GM21526 (cell line): ENCODE data around the gene CLRN1.
"Not testable (repeated sequence)": the region's sequence is repeated elsewhere in the genome, so short reads cannot be mapped to it uniquely, and the experiment has no call there.

Experiments
- ATAC-seq: cut with Tn5 transposase; IDR thresholded peaks from one replicate; pipeline ENCODE4 v1.9.1; 2021; ENCODE audit warnings: moderate library complexity; ENCODE audit not compliant: unreplicated experiment, low FRiP score

CLRN1 gene, protein sequence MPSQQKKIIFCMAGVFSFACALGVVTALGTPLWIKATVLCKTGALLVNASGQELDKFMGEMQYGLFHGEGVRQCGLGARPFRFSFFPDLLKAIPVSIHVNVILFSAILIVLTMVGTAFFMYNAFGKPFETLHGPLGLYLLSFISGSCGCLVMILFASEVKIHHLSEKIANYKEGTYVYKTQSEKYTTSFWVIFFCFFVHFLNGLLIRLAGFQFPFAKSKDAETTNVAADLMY

DNA sequence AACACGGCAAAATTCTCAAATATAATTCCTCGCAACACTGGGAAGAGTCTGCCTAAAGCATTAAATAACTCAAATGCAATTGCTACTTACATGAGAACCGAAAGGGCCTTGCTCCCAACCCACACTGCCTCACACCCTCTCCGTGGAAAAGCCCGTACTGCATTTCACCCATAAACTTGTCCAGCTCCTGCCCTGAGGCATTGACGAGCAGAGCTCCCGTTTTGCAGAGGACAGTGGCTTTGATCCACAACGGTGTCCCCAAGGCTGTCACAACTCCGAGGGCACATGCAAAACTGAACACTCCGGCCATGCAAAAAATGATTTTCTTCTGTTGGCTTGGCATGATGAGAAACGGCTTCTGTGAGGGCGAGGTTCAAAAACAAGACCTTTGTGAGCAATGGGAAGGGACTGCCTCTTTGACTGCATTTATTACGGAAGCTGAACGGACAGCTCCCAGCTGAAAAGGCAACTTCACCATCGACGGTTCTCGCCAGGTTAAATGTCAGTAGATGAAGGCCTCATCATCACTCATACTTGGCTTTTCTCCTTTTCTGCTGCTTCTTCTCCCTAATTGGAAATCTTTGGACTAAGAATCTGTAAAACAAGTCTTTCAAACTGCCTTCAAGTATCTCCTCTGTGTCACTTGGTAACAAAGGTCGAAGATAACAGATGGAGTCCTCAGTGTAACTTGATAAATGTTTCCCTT, at the start of gene CLRN1:
CLRN1 (minus strand) TSS at position 362 of the 706 bp plus-strand sequence; CDS start at position 343, 19 bp downstream.
- no peak for ATAC-seq

DNA sequence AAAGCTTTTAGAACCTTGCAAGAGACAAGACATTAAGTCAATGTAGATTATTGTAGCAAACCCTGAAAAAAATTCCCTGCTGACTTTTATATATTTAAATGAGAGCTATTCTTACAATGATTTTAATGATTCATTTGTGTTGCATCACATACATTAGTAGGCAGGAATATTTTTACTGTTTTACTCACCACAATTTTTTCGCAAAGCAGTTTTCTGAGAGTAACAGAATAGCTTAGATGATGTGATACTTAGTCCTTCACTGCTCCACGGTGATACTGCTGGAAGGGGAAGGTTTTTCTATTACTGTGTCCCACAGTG, 43.9 kb upstream of the CLRN1 start:
- ATAC-seq = no peak

DNA sequence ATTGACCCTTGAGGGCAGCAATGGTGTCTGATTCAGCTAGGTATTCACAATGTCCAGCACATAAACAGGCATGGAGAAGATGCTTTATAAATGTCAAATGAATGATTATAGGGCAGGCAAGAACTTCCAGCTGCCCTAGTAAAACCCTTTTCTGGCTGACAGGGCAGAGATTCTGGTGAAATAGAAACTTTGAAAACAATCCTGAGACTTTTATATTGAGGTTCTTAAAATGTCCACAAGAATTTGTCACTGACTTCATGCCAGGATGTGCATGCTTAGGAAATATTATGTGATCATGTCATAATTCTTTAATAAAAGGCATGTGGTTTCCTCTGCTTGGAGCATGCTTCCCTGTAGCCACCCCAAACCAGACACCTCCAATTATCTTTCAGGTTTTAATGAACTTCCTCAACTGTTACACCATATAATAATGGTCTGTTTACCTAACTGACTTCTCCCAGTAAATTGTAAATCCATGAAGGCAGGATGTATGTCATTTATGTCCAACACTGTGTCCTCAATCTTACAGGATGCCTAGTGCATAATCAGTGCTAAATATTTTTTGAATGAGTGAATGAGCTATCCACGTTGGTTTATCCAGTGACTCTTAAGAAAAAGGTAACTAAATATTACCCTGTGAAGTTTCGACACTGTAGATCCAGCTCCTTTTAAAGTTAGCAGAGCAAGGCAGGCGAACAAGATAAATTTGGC, 43.4 kb upstream of the CLRN1 start:
- ATAC-seq = no peak

DNA sequence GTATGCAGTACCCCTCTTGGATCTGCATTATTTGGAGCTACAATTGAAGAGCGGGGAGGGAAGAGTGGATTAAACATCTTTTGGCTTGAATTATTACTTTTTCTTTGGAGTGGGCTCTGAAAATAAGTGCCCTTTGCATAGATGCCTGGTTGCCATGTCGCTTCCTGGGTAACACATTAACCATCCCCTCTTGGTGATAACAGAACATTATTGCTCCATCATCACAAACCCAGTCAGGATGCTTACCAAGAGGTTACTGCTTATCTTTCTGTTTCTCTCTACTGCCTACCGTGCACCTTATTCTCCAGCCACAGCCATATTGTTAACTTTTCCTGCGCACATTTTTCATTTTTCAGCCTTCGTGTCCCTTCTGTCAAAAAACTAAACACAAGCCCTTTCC, 42.7 kb upstream of the CLRN1 start:
- no peak for ATAC-seq

DNA sequence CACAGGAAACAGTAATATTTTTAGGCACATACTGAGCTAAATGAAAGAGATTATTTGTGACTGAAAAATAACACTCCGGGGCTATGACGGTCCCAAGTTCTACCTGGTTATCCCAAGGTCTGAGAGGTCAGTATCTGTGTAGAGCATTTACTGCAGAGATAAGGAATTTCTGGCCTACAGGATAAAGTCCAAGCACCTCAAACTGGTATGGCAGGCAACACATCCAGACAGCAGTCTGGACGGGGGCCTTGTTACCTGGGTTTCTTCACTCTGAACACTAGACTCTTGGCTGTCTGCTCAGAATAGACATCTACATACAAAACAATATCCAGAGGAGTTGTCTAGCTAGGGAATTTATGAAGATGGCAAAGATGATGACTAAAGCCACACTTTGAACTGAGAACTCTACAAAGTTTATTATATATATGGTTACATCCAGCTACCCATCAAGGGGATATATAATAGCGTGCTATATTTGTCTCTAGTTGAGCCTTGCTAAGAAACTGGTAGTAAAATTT, 42.0 kb upstream of the CLRN1 start:
- no peak for ATAC-seq

DNA sequence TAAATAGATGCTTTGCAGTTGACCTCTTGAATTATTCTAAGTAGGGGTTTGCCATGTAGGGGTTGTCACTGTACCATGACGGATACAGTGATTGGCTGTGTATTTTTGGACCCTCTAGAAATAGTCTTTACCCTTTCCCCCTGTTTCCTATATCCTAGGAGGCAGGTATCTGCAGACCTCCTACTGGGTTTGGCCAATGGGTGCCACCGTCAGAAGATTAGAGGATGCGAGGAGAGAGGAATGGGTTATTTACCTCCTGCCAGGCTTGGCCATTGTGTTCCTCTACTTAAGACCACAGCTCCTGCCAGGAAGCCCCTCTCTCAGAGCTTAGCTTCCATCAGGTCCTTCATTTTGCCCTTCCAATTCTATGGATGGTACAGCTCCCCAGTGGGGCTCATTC, 40.2 kb upstream of the CLRN1 start:
- ATAC-seq = no peak

DNA sequence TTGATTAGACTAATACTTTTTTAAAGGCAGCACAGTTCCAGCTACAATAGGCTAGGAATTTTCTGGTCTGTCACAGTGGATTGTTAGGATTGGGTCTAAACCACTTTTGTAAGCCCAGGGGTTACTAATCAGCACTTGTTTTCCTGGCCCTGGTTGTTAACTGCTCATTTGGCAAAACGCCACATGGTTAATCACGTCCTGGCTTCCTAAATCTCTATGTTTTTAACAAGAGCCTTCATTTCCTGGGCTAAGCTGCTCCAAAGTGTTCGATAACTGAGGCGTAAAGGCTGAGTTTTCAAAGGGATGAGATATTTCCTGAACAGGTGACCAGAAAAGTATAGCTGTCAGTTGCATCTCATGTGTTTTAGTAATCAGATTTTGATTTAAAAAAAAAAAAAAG, 38.9 kb upstream of the CLRN1 start:
- ATAC-seq = no peak

DNA sequence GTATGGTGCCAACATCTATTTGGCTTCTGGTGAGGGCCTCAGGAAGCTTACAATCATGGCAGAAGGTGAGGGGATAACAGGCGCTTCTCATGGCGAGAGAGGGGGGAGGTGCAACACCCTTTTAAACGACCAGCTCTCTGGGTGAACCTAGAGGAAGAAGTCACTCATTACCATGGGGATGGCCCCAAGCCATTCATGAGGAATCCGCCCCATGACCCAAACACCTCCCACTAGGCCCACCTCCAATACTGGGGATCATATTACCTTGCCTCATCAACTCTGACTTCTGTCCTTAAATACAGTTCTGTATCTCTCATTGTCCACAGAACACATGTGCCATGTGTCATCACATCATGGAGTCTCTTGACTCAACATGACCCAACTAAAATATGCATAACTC, 37.5 kb upstream of the CLRN1 start:
- no peak for ATAC-seq

DNA sequence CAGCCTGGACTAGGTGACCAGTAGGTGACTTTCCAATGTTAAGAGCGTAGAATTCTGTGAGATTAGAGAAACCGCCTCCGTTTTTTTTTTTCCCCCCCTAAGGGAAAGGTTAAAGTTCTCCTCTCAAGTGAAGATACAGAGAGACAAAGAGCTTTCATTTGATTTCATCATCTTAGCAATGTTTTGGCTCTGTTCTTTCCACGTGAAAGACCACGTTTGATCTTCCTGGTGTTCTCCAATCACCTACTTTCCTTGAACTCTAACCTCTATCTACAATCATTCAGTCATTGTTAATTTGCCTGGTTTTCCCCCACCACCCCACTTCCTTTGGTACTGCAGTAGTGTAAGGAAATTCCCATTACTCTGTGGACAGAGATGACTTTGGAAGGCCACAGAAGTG, 36.9 kb upstream of the CLRN1 start:
- no peak for ATAC-seq

DNA sequence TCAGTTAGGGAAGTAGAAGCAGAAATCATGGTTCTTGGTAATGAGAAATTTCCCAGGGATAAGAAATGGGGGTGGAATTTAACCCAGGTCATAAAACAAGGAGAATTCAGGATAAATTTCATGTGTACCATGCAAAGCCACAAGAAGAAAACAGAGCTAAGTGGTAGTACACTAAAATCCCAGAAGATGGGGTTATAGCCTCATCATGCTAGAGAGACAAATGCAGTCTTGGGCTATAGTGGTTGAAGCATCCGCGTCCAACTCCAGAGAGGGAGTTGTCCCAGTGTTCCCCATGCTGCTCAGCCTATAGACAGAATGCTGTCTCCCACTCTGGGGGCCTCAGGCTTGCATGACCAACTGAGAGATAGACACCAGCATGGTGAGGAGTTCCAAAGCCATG, 36.2 kb upstream of the CLRN1 start:
- no peak for ATAC-seq

DNA sequence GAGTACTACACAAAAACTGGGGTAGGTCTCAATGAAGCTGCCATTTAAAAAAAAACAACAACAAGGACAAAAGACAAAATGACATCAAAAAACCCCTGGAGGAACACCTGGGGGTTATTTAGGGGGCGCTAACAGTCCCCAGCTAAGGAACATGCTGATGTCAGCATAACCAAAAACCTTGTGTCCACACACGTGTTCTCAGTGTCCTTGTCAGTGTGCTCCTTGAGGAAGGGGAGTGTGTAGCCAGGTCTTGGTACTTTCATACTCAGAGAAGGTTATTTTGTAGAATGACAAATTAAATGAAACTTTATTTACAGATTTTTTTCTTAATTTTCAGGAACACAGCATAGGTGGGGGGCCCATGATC, 31.2 kb upstream of the CLRN1 start:
- ATAC-seq = no peak

DNA sequence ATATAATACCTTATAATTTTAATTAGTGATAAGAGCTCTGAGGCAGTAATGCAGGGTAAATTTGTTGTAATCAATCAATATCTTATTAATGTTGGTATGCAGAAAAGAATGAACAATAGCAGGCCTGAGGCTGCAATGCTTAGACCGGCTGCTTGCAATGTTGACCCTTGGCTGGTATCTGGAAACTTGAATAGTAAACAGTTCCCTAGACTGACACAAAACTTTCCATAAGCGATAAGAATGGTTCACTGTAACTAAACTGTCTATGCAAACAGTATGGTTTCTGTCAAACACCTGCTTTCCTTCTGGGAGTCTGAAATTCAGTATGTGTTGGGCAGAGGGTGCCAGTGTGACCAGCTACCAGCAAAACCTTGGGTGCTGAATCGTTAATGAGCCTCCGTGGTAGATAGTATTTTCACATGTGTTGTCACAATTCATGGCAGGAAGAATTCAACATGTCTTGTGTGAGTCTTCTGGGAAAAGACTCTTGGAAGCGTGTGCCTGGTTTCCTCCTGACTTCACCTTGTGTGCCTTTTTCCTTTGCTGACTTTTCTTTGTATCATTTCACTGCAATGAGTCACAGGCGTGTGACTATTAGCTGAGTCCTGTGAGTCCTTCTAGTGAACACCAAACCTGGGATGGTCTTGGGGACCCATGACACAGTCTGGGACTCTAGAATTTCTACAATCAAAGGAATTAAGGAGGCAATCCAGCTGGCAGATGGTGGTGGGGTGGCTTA, 30.7 kb upstream of the CLRN1 start:
- ATAC-seq = no peak

DNA sequence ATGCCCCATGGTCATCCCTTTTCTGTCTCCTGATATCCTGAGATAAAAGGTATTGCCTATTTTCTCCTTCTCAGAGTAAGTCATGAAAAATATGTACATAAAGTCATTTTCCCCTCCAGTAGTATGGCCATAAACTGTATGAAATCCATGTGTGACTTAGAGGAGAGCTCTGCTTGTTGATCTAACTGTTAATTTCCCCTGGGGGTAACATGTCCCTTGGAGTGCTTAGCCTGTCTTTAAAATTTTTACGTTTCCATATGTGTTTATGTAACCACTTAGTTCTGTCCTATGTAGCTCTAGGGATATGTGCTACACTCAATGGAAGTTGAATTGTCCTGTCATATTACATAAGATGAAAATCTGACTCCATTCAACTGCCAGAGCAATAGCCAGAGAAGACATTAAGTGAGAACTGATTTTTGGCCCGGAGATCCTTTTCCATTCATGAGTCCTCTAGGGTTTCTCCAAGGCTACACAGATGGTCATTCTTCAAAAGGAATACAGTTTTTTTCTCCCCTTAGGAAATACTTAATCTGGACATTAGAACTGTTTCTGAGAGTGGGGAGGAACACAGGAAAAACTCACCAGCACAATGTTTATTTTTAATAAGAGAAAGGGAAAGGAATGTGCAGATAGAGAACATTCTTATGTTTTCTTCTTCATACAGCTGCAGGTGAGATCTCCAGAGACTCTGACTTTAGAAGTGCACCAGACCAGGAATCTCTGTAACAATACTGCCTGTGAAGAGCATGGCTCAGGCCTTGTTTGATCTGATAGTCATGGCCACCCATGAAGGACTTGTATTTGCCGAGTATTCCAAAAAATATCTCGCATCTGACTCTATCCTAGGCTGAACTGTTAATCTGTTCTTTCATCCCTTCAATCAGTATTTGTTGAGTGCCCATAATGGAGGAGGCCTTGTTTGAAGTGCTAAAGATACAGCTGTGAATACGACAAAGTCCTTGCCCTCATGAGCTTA, 29.8 kb upstream of the CLRN1 start:
- no peak for ATAC-seq

DNA sequence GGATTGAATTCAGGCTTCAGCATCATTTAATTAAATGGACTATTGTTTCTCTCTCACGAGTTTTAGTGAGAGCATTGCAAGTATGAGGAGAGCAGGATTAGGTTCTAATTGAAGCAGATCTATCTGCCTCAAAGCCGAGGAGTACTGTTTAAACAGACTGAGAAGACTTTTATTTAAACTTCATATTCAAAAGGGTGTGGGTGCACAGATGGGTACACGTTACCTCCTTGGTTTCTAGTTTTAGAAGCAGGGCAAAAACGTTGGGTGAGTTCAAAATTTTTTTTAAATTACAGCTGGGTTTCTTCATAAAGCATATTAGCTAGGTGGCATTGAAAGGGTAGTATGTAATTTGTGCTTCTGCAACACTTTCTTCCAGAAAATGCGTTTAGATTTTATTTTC, 26.5 kb upstream of the CLRN1 start:
- no peak for ATAC-seq

DNA sequence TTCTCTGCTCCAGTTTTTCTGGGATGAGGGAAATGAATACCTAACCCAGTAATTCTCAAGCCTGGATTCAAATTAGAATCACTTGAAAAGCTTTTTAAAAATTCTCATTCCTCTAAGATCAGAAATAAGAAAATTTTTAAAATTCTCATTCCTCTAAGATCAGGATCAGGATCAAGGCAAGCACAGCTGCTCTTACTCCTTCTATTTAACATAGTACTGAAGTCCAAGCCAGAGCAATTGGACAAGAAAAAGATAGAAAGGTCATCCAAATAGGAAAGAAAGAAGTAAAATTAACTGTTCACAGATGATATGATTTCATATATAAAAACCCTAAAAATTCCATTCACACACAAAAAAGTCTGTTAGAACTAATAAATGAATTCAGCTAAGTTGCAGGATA, 24.2 kb upstream of the CLRN1 start:
- no peak for ATAC-seq

DNA sequence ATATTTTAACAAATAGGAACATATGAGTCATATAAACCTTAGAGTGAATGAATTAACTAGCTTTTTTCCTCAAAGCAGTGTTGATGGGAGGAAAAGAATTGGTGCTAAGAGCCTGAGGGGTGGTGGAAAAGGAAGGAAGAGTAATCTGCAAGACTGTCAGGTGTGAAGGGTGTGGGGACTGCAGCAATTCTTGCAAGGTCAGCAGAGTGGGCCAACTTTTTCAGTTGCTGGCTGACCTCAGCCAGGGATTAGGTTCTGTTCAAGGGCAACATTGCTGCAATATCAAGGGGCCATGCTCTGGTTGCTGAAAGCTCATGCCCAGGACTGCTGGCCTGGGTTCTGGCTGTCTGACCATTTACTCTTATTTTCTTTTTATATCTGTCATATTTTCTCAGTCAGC, 23.0 kb upstream of the CLRN1 start:
- ATAC-seq = no peak

DNA sequence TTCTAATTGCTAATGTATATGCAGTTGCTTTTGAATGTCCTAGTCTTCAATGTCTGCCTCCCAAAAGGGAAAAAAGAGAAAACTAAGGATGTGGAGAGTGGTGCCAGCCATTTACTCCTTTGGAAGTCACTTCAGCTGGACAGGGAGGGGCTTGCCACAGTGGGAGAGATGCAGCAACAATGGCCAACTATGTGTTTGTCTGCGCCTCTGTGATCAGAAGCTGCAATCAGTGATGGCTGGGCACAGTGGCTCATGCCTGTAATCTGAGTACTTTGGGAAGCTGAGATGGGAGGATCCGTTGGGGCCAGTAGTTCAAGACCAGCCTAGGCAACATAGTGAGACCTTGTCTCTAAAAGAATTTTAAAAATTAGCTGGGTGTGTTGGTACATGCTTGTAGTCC, 16.7 kb upstream of the CLRN1 start:
- ATAC-seq = no peak

DNA sequence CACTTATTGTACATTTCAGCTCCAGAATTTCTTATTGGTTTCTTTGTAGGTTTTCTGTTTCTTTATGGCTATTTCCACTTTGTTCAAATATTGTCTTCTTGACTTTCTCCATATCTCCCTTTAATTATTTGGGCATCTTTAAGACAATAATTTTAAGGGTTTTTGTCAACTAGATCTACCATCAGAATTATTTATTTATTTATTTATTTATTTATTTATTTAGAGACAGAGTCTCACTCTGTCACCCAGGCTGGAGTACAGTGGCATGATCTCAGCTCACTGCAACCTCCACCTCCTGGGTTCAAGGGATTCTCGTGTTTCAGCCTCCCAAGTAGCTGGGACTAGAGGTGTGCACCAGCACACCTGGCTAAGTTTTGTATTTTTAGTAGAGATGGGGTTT, 15.9 kb upstream of the CLRN1 start:
- ATAC-seq = not testable (repeated sequence)

DNA sequence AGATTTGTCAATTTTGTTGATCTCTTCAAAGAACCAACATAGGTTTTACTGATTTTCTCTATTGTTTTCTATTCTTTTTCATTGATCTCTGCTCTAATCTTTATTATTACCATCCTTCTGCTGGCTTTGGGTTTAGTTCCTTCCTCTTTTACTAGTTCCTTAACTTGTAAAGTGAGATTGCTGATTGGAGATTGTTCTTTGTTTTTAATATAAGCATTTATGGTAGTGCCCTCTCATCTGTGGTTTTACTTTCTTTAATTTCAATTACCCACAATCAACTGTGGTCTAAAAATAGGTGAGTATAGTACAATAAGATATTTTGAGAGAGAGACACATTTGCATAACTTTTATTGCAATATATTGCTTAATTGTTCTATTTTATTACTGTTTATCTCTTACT, 13.2 kb upstream of the CLRN1 start:
- ATAC-seq = no peak

DNA sequence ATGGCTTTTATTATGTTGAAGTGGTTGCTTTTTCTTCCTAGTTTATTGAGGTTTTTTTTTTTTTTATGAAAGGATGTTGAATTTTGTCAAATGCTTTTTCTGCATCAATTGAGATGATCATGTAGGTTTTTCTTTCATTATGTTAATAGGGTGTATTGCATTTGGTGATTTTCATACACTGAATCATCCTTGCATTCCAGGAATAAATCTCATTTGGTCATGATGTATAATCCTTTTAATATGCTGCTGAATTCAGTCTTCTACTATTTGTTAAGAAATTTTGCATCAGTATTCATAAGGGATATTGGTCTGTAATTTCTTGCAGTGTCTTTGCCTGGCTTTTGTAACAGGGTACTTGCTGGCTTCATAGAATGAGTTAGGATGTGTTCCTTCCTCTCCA, 11.5 kb upstream of the CLRN1 start:
- ATAC-seq = no peak
